Measurements from ENCODE around the gene EDRF1. TPM values are rescaled to one million over a fixed set of nuclear protein-coding genes. Genes with fewer than 3 reads are reported as not detected.

Gene EDRF1
- total RNA-seq, 4 donors from 2014 or later = 20.1 to 29.0 (median 24.3) TPM

DNA sequence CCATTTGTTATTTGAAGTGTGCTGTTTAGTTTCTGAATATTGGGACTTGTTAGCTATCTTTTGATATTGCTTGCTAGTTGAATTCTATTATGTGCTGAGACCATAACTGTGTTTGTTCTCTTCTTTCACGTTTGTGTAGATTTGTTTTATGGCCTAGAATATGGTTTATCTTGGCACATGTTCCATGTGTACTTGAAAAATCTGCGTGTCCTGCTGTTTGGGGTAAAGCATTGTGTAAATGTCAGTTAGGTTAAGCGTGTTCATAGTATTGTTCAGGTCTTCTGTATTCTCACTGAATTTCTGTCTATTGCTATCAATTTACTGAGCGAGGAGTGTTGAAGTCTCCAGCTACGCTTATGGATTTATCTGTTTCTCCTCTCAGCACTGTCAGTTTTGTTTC is 36.7 kb downstream of the EDRF1 start:
- no peaks in the 10 kb centered on the region for H3K9me3 ChIP-seq
- H3K36me3 ChIP-seq = peaks cover 3 to 99% (median 15%) of the 10 kb centered on the region in 3 donors
- TF ChIP-seq POLR2A (IDR thresholded peaks at IDR 0.05) (no peak), EP300 (IDR thresholded peaks at IDR 0.05) (no peak)
- TF ChIP-seq, protein P1, sequence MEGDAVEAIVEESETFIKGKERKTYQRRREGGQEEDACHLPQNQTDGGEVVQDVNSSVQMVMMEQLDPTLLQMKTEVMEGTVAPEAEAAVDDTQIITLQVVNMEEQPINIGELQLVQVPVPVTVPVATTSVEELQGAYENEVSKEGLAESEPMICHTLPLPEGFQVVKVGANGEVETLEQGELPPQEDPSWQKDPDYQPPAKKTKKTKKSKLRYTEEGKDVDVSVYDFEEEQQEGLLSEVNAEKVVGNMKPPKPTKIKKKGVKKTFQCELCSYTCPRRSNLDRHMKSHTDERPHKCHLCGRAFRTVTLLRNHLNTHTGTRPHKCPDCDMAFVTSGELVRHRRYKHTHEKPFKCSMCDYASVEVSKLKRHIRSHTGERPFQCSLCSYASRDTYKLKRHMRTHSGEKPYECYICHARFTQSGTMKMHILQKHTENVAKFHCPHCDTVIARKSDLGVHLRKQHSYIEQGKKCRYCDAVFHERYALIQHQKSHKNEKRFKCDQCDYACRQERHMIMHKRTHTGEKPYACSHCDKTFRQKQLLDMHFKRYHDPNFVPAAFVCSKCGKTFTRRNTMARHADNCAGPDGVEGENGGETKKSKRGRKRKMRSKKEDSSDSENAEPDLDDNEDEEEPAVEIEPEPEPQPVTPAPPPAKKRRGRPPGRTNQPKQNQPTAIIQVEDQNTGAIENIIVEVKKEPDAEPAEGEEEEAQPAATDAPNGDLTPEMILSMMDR (IDR thresholded peaks at IDR 0.05) = no peak
- DNase-seq (ENCODE audit: low spot score in 2 of 2) = no peak
- H3K4me3 ChIP-seq = no peak overlapping the region
- H3K4me1 ChIP-seq = no peaks in the 10 kb centered on the region
- H3K27me3 ChIP-seq = no peaks in the 10 kb centered on the region
- WGBS, 2 donors = 70 to 73% methylated on average over 5 of the region's 5 CpGs
- H3K27ac ChIP-seq = no peak overlapping the region

DNA sequence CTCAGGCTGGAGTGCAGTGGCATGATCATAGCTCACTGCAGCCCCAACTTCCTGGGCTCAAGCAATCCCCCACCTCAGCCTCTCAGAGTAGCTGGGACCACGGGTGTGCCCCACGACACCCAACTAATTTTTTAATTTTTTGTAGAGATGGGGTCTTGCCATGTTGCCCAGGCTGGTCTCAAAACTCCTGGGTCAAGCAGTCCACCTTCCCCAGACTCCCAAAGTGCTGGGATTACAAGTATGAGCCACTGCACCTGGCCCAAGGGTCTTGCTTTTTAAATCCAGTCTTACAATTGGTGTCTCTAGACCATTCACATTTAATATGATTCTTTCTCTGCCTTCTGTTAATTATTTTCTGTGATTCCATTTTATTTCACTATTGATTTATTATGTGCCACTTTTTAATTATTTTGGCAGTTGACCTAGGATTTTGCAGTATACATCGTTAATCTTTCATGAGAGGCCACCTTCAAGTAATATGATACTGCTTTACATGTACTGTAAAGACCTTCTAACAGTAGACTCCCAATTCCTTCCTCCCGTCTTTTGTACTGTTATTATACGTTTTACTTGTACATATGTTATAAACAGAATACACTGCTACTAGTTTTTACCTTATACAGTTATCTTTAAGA is 37.5 kb downstream of the EDRF1 start:
- H3K9me3 ChIP-seq = no peaks in the 10 kb centered on the region
- 89 to 91% methylated on average over 5 of the region's 5 CpGs for WGBS, 2 donors
- no peak for TF ChIP-seq POLR2A (IDR thresholded peaks at IDR 0.05)
- TF ChIP-seq EP300 (IDR thresholded peaks at IDR 0.05) = no peak
- TF ChIP-seq, protein P1 (IDR thresholded peaks at IDR 0.05) = no peak
- H3K4me1 ChIP-seq = no peaks in the 10 kb centered on the region
- H3K27ac ChIP-seq = no peak overlapping the region
- peaks cover 3 to 99% (median 10%) of the 10 kb centered on the region in 3 donors for H3K36me3 ChIP-seq
- no peaks in the 10 kb centered on the region for H3K27me3 ChIP-seq
- no peak for DNase-seq (ENCODE audit: low spot score in 2 of 2)
- H3K4me3 ChIP-seq = no peak overlapping the region

DNA sequence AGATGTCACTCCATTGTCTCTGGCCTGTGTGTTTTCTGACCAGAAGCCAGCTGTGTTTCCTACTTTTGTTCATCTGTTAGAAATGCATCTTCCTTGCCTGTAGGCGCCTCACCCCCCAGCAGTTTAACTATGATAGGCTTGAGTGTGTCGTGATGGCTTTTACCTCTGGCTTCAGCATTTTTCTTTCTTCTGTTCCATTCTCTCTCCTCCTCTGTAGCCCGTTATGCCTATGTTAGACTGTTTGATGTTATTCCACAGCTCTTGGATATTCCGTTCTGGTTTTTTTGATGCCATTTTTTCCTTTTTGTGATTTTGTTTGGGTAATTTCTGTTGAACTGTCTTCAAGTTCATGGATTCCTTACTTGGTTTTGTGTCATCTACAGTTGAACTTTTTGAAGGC is 38.2 kb downstream of the EDRF1 start:
- Histone ChIP-seq H3K9me3 (no peaks in the 10 kb centered on the region), H3K4me3 (no peak overlapping the region), H3K36me3 (peaks cover 3 to 99% (median 9%) of the 10 kb centered on the region in 3 donors), H3K27ac (no peak overlapping the region), H3K4me1 (no peaks in the 10 kb centered on the region), H3K27me3 (no peaks in the 10 kb centered on the region)
- 77 to 79% methylated on average over 4 of the region's 4 CpGs for WGBS, 2 donors
- TF ChIP-seq EP300 (IDR thresholded peaks at IDR 0.05) = no peak
- no peak for TF ChIP-seq POLR2A (IDR thresholded peaks at IDR 0.05)
- TF ChIP-seq, protein P1 (IDR thresholded peaks at IDR 0.05) = no peak
- DNase-seq (ENCODE audit: low spot score in 2 of 2) = no peak

DNA sequence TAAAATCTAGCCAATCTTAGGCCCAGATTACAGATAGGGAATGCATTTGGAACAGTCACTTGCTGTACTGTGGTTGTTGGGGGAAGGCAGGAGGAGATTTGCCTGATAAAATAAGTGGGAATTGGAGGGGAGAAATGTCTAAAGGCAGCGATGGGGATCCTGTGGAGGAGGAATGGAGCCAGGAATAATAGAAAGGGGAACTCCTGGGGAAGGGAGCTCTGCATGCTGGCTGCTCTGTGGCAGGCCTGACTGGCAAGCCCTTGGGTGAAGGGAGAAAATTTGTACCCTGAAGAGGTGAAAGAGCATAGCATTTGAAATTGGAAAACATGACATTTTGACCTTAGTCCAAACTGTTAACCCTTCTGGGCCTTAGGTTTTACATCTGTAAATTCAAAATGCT is 42.5 kb downstream of the EDRF1 start:
- Histone ChIP-seq H3K4me1 (no peaks in the 10 kb centered on the region), H3K36me3 (peaks cover 8 to 99% (median 9%) of the 10 kb centered on the region in 3 donors), H3K4me3 (no peak overlapping the region), H3K27me3 (no peaks in the 10 kb centered on the region), H3K27ac (no peak overlapping the region), H3K9me3 (no peaks in the 10 kb centered on the region)
- 25 to 42% methylated on average over 1 of the region's 1 CpG for WGBS, 2 donors
- TF ChIP-seq EP300 (IDR thresholded peaks at IDR 0.05) = no peak
- TF ChIP-seq POLR2A (IDR thresholded peaks at IDR 0.05) = no peak
- TF ChIP-seq, protein P1 (IDR thresholded peaks at IDR 0.05) = no peak
- no peak for DNase-seq (ENCODE audit: low spot score in 2 of 2)

DNA sequence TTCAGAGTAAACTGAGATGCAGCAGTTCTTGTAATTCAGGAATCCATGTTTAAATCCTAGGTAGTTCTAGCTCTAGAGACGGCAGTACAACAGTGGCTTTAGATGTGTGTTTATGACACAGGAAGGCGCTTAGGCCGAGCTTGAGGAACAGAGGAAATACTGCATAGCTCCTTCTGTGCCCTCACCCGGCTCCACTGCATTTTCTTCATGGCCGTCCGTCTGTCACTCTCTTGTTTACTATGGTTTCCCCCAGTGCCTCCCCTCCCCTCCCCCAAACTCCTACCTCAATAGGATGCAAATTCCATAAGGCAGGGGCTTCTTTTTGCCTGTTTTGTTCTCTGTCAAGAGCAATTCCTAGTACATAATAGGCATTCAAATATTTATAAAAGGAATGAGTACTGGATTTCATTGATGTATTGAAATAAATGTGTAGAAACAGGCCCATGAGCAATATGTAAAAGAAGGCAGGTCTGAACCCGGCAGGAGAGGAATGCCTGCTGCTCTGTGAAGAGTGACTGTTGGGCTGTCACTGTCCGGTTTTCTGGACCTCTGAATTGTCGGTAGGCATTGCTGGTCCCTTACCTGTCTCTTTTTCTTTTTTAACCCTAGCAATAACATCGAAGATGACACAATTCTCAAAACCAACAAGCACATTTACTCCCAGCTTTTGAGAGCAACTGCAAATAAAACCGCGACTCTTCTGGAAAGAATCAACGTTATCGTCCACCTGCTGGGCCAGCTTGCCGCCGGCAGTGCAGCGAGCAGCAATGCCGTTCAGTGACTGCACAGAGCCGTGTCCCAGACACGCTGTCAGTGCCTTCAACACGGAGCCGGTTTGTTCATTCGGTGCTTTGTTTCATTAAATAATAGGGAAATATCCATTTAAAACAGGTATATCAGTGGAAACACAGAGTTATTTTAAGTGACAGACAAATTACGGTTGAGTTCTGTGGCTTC is 43.5 kb downstream of the EDRF1 start:
- 81 to 84% methylated on average over 24 of the region's 24 CpGs for WGBS, 2 donors

More for the DNA sequence above, 43.5 kb downstream of the EDRF1 start:
- no peaks in the 10 kb centered on the region for H3K27me3 ChIP-seq
- no peak for DNase-seq (ENCODE audit: low spot score in 2 of 2)
- no peak overlapping the region for H3K27ac ChIP-seq
- peaks cover 8 to 94% (median 9%) of the 10 kb centered on the region in 3 donors for H3K36me3 ChIP-seq
- H3K4me3 ChIP-seq = no peak overlapping the region
- TF ChIP-seq, protein P1 (IDR thresholded peaks at IDR 0.05) = no peak
- no peak for TF ChIP-seq EP300 (IDR thresholded peaks at IDR 0.05)
- no peaks in the 10 kb centered on the region for H3K9me3 ChIP-seq
- H3K4me1 ChIP-seq = no peaks in the 10 kb centered on the region
